BJ (cell line): ENCODE data around the gene MOGAT1. TPM values are rescaled to one million over a fixed set of nuclear protein-coding genes. Genes with fewer than 3 reads are reported as not detected.

Experiments
- CTCF ChIA-PET: fragments of 350-600 bp; formaldehyde crosslinking; extraction: SDS; loops from one replicate; lab custom pipeline; 2021; ENCODE audit warnings: antibody characterized with exemption, inconsistent platforms; lab: Yijun Ruan, JAX
- POLR2A ChIA-PET: fragments of 300-600 bp; sonication (Branson Sonifier 250); formaldehyde crosslinking; extraction: SDS; loops from one replicate; lab custom pipeline; 2021; ENCODE audit warnings: antibody characterized with exemption; lab: Charles Lee
- DNase-seq: peaks from one replicate; pipeline ENCODE4 v3.0.0-alpha.2; 2011; ENCODE audit warnings: low read depth
- H3K27me3 ChIP-seq: 2 replicates; pipeline ENCODE4 v1.6.0; 2011; ENCODE audit warnings: low read length; ENCODE audit not compliant: control insufficient read depth, insufficient read depth
- H3K36me3 ChIP-seq: 2 replicates; pipeline ENCODE4 v1.5.1; 2011; ENCODE audit warnings: low read length; ENCODE audit not compliant: control insufficient read depth, insufficient read depth
- H3K4me3 ChIP-seq: 2 replicates; pipeline ENCODE4 v1.5.1; 2011; ENCODE audit warnings: low read depth, mild to moderate bottlenecking, control low read depth, low read length
- polyA plus RNA-seq: library from polyadenylated mRNA; depleted of rRNA; stranded (reverse); fragments of >200 nt; gene quantifications from 2 replicates; pipeline ENCODE4 v1.2.3, GENCODE V29; 2011
- TF ChIP-seq, protein P1 (sequence below): IDR thresholded peaks from 2 replicates; pipeline ENCODE4 v1.5.1; 2011; ENCODE audit warnings: low read depth, mild to moderate bottlenecking, control low read depth, inconsistent platforms, low read length, moderate library complexity; ENCODE audit not compliant: insufficient read depth

The MOGAT1 gene
- polyA plus RNA-seq, 1 experiment: not detected

DNA sequence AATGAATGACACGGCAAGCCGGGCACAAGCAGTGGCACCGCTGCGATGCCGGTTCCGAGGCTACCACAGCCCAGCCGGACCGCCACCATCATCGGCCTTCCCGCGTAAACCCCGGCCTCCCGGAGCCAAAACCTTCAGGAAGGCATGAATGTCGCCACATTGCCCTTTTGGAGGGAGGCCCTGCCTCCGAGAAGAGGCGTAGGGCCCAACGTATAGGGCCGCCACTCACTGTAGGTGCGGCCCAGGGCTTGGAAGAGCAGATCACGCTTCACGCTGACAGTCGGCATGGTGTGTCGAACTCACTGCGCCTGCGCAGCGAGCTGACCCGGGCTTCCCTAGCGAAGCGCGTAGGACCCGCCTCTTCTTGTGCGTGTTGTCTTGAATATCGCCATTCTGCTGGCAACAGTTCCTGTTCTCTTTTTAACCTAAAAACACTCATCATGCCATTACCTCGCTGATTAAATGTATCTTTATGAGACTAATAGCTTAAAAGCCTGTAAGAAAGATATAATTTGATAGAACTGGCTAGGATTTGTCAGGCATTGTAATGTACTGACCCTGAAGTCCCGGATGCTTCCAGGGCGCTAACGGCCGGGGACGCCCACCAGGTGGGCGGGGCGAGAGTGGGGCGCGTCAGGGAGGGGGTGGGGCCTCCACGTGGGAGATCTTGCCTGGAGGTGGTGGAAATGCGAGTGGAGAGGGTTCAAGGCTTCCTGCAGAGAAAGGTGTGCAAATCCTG is 15.5 kb upstream of the MOGAT1 start, which contains the start of gene FARSB:
FARSB (minus strand) TSS at position 306 of the 739 bp plus-strand sequence; CDS start at position 287, 19 bp downstream.
- ChIA-PET CTCF (no interaction called here), POLR2A (no interaction called here)
- peak within 1 kb of the TSS; percentile 91 for H3K4me3 ChIP-seq
- H3K36me3 ChIP-seq: no peaks in the 10 kb centered on the region
- TF ChIP-seq, protein P1, sequence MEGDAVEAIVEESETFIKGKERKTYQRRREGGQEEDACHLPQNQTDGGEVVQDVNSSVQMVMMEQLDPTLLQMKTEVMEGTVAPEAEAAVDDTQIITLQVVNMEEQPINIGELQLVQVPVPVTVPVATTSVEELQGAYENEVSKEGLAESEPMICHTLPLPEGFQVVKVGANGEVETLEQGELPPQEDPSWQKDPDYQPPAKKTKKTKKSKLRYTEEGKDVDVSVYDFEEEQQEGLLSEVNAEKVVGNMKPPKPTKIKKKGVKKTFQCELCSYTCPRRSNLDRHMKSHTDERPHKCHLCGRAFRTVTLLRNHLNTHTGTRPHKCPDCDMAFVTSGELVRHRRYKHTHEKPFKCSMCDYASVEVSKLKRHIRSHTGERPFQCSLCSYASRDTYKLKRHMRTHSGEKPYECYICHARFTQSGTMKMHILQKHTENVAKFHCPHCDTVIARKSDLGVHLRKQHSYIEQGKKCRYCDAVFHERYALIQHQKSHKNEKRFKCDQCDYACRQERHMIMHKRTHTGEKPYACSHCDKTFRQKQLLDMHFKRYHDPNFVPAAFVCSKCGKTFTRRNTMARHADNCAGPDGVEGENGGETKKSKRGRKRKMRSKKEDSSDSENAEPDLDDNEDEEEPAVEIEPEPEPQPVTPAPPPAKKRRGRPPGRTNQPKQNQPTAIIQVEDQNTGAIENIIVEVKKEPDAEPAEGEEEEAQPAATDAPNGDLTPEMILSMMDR: no peak
- H3K27me3 ChIP-seq: no peaks in the 10 kb centered on the region
- peak; percentile 84 for DNase-seq

DNA sequence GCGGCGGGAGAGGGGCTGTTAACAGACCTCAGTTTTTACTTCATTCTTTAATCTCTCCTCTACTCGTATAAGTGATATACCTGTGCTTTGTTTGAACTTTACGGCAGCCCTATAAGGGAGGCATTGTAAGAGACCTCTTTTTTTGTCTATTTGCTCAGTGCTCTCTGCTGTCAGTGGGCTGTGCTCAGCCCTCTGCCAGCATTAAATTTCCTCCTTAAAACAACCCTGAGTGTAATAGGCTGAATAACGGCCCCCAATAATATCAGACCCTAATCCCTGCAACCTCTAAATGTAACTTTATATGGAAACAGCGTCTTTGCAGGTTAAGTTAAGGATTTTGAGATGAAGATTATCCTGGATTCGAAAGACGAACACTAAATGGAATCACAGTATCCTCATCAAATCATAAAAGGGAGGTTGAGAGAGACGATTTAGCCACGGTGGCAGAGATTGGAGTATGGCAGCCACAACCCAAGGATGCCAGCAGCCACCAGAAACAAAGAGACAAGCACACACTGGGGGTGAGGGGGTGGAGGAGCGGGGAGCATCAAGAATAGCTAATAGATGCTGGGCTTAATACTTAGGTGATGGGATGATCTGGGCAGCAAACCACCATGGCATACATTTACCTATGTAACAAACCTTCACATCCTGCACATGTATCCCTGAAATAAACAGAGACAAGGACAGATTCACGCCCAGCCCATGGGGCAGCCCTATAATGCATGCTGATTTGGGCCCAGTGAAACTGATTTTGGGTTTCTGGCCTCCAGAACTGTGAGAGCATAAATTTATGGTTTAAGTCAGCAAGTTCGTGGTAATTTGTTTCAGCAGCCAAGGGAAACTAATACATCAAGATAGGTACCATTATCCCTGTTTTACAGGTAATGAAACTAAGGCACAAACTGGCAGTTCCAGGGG is 14.7 kb upstream of the MOGAT1 start:
- Histone ChIP-seq H3K4me3 (peak overlapping the region; percentile 91), H3K36me3 (no peaks in the 10 kb centered on the region), H3K27me3 (no peaks in the 10 kb centered on the region)
- ChIA-PET POLR2A (no interaction called here), CTCF (interaction anchor here (0.7 kb wide), 1 partner anchor 34 kb away, joined by 3 read pairs; no protein-coding TSS in a partner anchor)
- no peak for DNase-seq
- TF ChIP-seq, protein P1: no peak

DNA sequence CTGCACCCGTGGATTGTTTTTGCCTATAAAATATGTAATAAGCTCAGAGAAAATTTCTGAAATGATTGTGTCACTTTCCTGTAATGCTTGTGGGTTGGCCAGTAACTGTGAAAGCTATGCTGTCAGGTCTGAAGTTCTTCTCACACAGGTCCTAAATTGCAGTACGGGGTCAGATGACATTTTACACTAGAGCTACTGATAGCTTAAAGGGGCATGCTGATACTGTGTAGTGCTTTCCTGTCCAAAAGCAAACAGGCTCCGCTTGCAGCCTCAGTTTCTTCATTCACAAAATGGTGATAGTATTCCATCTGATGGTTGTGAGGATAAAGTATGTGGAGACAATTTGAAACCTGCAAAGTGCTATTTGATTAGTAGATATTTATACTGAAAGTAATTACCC is 8.0 kb upstream of the MOGAT1 start:
- Histone ChIP-seq H3K36me3 (no peaks in the 10 kb centered on the region), H3K4me3 (no peak overlapping the region), H3K27me3 (no peaks in the 10 kb centered on the region; the same call in 1 of the 2 replicates)
- no peak for DNase-seq
- TF ChIP-seq, protein P1: no peak
- POLR2A ChIA-PET: no interaction called here
- CTCF ChIA-PET: interaction anchor here (1.8 kb wide), 1 partner anchor 27 kb away, joined by 5 read pairs; no protein-coding TSS in a partner anchor

DNA sequence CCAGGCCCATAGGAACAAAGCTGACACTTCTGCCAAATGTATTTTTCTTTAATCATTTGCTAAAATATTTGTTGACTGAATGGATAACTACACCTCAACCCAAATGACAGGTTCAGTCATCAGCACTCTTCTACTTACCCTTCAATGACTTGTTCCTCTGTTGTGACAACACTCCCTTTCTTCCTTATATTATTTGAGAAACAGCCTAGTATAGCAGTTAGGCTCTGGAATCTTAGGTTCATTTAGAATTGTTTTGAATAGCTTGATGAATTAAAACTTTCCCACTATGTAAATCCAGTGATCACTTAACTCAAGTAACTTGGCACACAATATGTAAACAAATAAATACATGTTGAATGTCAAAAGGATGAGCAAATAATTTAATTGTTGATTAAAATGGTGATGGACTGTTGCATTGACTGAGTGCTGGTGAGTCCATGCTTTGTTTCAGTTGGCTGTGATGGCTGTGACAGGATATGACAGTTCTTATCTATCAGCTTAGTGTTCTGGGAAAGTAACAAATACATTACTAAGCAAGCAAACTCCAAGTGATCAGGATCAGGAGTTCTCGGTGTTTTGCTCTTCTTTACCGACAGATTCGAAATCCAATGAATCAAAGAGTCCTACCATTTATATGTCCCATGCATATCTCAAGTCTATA is 2.8 kb upstream of the MOGAT1 start:
- Histone ChIP-seq H3K27me3 (peaks cover 14% of the 10 kb centered on the region), H3K4me3 (no peak overlapping the region), H3K36me3 (no peaks in the 10 kb centered on the region)
- CTCF ChIA-PET: interaction anchor here (1.5 kb wide), 1 partner anchor 22 kb away, joined by 4 read pairs; no protein-coding TSS in a partner anchor
- no peak for DNase-seq
- TF ChIP-seq, protein P1: no peak
- POLR2A ChIA-PET: no interaction called here
